ENCODE measurements around the gene PPP1R13B.
"Not testable (repeated sequence)": the region's sequence is repeated elsewhere in the genome, so short reads cannot be mapped to it uniquely, and the experiment has no call there.

The PPP1R13B gene

DNA sequence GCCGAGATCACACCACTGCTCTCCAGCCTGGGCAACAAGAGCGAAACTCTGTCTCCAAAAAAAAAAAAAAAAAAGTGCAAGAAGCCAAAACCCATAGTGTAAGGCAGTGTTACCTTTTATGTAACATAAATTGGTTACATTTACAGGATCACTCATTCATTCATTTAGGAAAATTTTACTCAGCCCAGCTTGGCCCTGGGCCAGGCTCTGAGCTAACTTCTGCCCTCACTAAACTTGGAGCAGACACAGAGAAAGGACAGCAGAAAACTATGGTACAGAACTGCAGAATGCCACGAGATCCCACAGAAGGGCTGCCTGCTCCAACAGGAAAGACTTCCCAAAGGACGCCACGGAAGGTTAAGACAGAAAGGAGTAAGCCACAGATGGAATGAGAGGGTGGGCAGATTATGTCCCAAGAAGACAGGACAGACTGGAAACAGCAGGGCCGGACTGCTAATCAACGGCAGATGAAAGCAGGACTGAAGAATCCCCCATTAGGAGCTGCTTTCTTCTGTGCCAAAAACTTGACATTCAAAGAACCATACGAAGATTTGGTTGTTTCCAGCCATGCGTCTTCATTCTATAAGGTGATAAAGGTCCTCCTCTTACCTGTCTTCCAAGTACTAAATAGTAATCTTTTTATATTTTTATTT lies 18.9 kb downstream of the PPP1R13B start:
- peak; percentile 49 for DNase-seq

DNA sequence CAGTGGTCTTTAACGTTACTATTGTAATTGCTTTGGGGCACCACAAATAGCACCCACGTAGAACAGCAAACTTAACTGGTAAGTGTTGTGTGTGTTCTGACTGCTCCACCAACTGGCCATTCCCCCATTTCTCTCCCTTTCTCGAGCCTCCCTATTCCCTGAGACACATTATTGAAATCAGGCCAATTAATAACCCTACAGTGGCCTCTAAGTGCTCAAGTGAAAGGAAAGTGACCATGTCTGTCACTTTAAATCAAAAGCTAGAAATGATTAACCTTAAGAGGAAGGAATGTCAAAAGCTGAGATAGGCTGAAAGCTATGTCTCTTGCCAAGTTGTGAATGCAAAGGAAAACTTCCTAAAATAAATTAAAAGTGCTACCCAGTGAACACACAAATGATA lies 22.3 kb downstream of the PPP1R13B start:
- no peak for DNase-seq

DNA sequence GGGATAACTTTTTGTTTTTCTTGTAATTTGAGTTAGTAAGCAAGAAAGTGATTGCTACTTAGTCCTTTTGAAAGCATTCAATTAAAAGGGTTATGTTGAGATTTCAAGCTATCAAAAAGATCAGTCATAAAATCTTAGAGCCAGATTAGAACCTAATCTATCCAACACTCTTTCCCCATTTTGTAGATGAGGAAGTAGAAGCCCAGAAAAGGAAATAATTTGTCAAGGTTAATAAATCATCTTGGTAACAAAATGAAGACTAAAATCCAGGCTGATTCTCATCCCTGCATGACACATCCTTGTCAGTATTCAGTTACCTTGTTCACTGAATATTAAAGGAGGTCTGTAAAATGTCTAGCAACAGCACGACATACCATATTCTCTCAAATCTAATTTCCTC lies 26.5 kb downstream of the PPP1R13B start:
- no peak for DNase-seq

DNA sequence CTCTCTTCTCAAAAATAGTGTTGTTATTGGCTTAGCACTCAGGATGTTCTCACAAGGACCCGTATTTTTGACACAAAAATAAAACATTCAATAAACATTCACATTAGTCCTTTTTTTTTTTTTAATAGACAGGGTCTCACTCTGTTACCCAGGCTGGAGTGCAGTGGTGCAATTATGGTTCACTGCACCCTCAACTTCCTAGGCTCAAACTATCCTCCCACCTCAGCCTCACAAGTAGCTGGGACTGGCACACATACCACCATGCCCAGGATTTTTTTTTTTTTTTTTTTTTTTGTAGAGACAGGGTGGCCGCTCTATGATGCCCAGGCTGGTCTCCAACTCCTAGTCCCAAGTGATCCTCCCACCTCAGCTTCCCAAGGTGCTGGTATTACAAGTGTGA lies 27.0 kb downstream of the PPP1R13B start:
- DNase-seq = no peak

DNA sequence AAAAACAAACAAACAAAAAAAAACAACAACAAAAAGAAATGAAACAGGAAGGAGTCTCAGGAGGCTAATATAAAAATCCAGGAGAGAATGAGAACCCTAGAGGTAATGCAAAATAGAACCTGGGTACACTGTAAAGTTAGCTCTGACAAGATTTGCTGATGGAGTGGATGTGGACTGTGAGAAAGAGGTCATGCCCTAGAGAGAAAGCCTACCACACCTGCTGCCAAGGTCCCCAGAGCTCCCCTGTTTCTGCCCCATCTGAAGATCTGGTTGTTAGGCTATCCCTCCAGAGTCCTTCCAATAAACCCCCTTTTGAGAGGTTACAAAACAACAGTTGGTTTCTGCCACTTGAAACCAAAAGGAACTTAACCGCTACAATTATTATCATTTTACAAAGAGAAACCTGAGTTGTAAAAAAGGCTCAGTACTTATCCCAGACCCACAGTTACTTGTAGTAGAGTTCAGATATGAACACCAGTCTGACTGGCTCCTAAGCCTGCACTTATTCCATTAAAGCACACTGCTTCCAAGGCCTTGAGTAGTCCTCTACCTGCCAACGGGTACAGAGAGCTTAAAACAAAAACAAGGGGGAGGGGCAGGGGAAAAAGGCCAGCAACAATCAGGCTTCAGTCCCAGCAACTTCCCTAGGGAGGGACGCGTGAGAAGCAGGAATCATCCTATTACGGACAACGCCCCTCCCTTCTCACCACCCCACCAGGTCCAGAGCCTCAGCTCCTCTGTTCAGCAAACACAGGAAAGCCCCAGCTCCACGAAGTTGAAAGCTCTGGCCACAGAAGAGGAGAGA lies 27.7 kb downstream of the PPP1R13B start:
- DNase-seq = peak; percentile 64

DNA sequence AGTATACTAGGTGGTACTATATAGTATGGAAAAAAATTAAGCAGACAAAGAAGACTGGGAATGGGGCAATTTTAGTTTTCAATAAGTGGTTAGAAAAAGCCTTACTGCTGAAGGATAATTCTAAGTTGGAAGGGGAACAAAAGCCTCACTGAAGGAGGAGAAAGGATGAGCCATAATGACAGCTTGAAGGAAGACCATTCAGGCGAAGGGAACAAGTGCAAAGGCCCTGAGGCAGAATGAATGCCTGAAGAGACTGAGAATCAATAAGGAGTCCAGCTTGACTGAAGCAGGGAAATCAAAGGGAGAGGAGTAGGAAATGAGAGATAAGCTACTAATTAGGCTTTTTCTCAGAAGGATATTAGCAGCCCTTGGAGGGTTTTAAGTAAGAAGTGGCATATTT lies 28.5 kb downstream of the PPP1R13B start:
- DNase-seq = no peak

DNA sequence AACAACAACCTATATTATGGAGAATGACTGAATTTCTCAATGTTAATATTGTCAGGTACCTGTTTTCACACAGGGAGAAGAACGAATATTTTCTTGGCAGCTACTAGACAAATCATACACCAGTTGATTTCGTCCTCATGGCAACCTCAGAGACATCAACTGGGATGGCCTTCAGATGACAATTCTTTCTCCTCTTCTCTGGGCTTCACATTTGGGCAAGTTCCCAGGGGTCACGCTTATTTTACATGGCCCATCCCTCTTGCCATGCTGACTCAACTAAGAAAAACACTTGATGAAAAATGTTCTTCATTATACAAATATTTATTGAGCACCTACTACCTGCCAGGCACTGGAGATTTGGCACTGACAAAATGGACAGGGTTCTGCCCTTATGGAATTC lies 29.0 kb downstream of the PPP1R13B start:
- DNase-seq = no peak

DNA sequence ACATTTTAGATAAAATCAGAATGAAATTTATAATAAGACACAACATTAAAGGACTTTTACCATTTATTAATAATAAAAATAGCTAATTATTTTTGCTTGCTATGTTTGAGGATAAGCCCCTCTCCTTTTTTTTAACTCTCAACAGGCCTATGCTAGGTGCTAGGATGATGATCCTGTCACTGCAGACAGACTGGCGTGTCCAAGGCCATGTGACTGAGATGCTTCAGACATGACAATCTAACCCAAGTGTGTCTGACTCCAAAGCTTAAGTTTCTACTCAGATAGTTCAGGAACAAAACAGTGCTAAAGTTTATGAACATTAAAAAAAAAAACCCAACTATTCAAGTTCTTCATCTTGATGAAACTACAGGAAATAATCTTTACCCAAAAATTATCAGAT lies 29.8 kb downstream of the PPP1R13B start:
- DNase-seq = no peak

DNA sequence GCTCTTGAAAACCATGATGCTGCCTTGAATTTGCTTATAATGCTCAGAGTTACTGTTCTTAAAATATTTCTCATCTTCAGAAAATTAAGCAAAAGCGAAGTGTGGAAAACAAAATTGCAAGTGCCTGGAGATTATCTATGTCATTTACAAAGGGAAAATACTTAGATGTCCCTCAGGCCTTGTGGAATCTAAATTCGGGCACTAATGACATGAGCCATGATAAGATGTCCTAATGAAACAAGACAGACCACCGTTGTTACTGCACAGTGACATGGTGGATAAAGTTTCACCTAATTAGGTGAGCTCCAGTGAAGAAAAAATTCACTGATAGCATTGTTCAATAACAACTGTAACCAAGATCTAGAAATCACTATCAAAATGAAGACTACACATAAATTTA lies 30.4 kb downstream of the PPP1R13B start:
- DNase-seq = no peak

DNA sequence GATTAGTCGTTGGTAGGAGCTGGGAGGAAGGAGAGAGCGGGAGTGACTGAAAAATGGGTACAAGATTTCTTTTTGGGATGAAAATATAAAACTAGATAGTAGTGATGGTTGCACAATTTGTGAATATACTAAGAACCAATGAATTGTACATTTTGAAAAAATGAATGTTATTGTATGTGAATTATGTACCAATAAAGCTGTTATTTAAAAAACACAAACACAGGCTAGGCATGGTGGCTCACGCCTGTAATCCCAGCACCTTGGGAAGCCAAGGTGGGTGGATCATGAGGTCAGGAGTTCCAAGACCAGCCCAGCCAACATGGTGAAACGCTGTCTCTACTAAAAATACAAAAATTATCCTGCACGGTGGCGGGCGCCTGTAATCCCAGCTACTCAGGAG lies 32.1 kb downstream of the PPP1R13B start:
- no peak for DNase-seq

DNA sequence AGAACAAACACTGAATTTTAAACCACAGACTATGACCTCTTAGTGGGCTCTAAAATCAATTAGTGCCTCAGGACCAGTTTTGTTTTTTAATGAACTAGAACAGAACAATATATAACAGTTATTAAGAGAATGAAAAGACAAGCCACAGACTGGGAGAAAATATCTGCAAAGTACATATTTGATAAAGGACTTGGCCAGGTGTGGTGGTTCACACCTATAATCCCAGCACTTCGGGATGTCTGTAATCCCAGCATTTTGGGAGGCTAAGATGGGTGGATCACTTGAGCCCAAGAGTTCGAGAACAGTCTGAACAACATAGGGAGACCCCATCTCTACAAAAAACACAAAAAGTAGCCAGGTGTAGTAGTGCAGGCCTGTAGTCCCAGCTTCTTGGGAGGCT lies 36.2 kb downstream of the PPP1R13B start:
- no peak for DNase-seq

DNA sequence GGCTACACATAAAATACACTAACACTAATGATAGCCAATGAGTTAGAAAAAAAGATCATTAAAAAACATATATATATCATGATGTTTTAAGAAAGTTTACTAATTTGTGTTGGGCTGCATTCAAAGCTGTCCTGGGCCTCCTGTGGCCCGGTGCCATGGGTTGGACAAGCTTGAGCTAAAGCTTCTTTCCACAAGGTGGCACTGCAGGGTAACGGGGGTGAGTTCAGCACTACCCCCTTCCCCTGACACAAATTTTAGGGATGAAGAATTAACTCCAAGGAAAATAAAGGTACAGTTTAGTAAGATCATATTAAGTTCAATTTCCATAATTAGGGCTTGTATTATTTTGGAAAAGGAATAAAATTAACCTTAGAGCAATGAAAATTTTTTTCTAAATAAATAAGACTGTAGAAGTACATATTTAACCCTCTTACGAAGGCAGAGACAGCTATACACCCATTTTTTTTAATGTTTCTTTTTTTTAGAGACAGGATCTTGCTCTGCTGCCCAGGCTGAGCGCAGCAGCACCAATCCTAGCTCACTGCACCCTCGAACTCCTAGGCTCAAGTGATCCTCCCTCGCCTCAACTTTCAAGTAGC lies 38.9 kb downstream of the PPP1R13B start:
- peak; percentile 76 for DNase-seq

DNA sequence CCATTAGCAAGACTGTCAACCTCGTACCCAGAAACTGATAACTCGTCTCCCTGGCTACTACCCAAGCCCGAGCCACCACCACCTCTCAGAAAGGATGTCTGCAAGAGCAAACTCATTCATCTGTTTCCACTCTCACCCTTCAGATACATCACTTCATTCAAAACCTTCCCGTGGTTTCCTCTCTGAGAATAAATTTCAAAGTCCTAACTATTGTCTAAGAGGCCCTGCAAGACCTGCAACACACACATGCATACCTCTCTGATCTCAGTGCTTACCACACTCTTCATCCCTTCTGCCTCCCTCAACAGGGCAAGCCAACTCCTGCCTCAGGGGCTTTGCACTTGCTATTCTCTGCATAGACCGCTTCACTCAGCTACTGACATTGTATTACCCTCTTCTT lies 40.6 kb downstream of the PPP1R13B start:
- DNase-seq = no peak

DNA sequence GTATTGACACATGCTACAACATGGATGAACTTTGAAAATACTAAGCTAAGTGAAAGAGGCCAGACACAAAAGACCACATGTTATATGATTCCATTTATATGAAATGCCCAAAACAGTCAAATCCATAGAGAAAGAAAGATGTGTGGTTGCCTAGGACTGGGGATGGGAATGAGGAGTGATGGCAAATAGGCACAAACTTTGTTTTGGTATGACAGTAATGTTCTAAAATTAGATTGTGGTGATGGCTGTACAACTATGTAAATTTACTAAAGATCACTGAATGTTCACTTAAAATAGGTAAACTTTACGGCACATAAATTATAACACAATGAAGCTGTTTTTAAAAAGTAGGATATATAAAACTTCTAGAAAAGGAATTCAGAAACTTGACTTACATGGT lies 41.7 kb downstream of the PPP1R13B start:
- no peak for DNase-seq

DNA sequence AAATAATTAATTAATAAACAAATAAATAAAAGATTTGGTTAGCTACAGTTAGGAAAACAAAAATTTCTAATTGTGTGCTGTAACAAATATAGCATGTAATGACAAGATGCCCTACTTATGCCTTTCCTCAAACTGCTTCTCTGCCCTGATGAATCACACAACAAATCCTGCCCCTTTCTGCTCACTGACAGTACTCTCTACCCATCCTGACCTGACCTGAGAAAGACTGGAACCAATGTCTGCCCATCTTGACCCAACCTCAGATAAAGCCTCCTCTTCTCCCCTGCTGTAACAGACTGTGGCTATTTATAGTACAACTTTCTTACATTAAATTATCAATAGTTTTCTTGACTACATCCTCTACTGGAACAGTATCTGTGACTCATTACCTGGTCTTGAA lies 43.7 kb downstream of the PPP1R13B start:
- no peak for DNase-seq

DNA sequence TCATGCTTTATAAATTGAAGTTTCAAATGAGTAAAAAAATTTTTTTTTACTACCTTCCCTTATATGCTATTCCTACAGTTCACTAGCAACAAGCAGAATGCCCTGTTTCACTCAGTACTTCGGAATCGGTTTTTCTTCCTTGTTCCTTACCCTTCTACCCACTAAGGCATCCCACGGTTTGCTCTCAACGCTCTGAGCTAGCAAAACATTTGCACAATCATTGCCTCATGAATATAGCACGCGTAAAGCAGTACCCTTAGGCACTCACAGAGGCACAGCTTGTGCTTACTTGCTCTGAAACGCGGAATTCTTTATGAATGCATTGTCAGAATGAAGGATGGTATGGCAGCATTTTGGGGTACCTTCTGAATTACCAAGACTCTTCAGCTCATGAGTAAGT lies 45.0 kb downstream of the PPP1R13B start:
- no peak for DNase-seq

DNA sequence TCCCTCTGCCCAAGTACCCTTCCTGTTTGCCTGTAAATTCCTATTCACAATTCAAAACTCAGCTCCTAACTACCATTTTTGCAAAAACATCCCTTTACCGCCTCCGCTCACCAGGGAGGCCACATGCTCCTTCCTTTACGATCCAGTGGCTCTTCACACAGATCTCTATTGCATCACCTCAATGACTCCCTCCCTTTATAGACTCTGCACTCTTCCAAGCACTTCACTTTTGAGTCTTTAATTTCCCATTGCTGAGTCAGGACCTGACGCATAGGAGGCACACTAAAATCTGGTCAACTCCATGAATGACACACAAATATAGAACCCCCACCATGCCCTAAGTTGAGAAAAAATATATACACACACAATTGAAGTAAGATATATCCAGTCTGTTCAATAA lies 45.9 kb downstream of the PPP1R13B start:
- DNase-seq = no peak

DNA sequence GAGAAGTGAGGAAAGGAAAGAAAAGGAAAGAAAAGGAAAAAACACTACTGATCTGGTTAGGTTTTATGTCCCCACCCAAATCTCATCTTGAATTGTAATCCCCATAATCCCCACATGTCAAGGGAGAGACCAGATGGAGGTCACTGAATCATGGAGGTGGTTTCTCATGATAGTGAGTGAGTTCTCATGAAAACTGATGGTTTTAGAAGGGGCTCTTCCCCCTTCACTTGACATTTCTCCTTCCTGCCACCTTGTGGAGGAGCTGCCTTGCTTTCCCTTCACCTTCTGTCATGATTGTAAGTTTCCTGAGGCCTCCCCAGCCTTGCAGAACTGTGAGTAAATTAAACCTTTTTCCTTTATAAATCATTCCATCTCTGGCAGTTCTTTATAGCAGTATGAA lies 54.2 kb downstream of the PPP1R13B start:
- not testable (repeated sequence) for DNase-seq

DNA sequence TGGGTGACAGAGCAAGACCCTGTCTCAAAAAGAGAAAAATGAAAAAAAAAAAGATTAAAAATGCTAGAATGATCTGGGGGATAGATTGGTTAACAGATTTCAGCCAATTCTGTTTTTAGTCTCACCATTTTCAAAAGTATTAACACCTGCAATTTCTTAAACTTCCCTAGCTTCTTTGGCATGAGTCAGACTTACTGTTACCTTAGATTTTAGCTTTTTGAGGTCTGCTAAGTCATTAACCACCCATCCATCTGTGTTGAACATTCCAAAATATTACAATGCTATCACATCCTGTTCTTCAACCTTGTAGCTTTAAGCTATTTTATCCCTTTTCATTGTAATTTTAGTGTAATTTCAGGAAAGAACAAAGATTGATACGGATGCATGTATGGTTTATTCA lies 59.3 kb downstream of the PPP1R13B start:
- no peak for DNase-seq

DNA sequence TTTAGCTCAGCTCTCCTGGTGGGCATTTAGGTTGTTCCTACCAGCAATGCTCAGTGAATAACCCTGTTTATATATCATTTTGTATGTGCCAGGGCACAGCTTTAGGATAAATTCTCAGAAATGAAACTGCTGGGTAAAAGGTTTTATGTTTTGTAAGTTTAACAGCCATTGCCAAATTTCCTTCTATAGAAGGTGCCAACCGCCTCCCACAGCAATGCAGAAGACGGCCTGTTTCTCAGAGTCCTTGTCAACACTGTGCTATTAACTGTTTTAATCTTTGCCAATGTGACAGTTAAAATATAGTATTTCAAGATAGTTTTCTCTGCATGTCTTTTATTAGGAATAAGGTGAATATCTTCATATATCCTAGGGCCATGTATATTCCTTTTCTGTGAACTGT lies 65.0 kb downstream of the PPP1R13B start:
- no peak for DNase-seq

DNA sequence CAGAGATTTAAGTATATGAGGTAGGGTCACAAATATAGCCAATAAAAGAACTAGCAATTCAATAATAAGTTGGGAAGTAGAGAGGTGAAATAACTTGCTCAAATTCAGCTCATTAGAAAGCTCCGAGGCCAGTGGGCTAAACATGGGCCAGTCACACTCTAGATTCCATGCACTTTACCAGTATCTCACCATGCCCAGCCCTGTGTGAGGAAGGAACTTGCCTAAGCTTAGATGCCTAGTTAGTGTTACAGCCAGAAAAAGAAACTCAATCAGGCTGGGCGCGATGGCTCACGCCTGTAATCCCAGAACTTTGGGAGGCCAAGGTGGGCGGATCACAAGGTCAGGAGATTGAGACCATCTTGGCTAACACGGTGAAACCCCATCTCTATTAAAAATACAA lies 71.1 kb downstream of the PPP1R13B start:
- DNase-seq = not testable (repeated sequence)

DNA sequence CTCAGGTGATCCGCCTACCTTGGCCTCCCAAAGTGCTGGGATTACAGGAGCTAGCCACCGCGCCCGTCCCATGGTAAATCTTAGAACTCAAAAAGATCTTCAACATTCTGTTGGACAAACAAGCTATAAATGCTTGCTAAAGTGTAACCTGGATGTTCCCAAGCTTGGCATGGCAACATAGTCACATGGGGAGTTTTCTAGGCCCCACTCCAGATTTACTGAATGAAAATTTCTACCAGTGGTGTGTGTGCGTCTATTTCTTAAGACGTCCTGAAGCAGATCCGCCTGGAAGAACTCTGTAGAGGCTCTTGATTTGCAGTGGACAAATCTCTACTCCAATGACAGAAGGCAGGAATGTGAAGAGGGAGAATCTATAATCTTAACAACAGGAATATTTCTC lies 71.9 kb downstream of the PPP1R13B start:
- DNase-seq = no peak

DNA sequence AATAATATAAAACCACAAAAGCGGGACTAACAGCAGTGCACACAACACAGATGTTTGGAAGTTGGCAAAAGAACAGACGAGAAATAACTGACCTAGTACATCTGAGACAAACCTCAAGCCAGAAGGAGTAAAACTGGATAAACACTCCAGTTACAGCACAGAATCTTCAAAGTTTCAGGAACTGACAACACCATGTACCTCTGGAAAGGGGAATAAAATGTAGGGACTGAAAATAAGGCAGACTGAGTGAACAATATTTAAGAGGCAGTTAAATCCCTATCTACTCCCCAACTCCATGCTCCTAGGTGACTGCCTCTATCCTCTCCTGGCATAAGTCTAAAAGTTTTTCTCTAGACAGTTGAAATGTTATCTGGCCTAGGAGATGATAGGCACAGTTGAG lies 73.9 kb downstream of the PPP1R13B start:
- no peak for DNase-seq

DNA sequence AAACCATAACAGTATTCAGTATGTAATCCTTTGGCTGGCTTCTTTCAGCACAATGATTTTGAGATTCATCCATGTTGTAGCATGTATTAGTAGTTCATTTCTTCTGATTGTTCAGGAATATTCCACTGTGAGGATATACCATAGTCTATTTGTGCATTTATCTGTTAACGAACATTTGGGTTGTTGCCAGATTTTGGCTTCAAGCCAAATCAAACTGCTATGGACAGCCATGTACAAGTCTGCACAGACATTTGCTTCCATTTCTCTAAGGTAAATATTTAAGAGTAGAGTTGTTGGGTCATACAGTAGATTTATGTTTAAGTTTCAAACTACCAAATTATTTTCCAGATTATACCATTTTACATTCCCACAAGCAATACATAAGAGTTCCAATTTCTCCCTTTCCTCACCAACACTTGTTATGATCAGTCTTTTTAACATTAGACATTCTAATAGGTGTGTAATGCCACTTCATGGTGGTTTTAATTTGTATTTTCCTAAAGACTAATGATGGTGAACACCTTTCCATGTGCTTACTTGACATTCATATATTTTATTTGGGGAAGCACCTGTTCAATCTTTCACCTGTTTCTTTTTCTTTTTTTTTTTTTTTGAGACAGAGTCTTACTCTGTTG lies 75.2 kb downstream of the PPP1R13B start:
- no peak for DNase-seq

Data from right hindlimb (tissue), 1 donor.